HepG2 (cell line): ENCODE data around the gene ARHGAP26. TPM values are rescaled to one million over a fixed set of nuclear protein-coding genes. Genes with fewer than 3 reads are reported as not detected.

Experiments
- ATAC-seq: fragments of 200-7000 bp; cut with Tn5 transposase; 3 replicates; pipeline ENCODE4 v1.9.1; 2020; ENCODE audit warnings: mild to moderate bottlenecking, moderate library complexity
- BruUV-seq: library from RNA; stranded (reverse); fragments of 400-500 nt; replicated peaks from 2 replicates; lab custom pipeline; 2021; lab: Mats Ljungman, UMichigan
- CTCF ChIA-PET: fragments of 300-600 bp; formaldehyde crosslinking; extraction: SDS; loops from one replicate; lab custom pipeline; 2021; ENCODE audit warnings: low total read pairs, inconsistent platforms, low intra/inter-chr PET ratio; lab: Yijun Ruan, JAX
- POLR2A ChIA-PET: fragments of 350-600 bp; sonication (Branson Sonifier 250); formaldehyde crosslinking; loops from one replicate; lab custom pipeline; 2020; ENCODE audit warnings: antibody characterized with exemption, inconsistent platforms; lab: Yijun Ruan, JAX
- DNase-seq: peaks from one replicate; pipeline ENCODE4 v3.0.0-alpha.2; 2015; ENCODE audit warnings: low spot score
- FAIRE-seq: peaks from 3 replicates; lab custom pipeline; 2011; peaks lifted over from hg19 to GRCh38; lab: Jason Lieb, UNC
- H2AFZ ChIP-seq: one replicate; pipeline ENCODE4 v1.6.1; 2011; ENCODE audit warnings: low read length, inconsistent platforms
- H3K27ac ChIP-seq: fragments of 300-600 bp; 3 replicates; pipeline ENCODE4 v1.8.0; 2011; ENCODE audit warnings: mixed run types, mild to moderate bottlenecking, mixed read lengths, low read length, inconsistent platforms; ENCODE audit not compliant: insufficient read depth; ENCODE audit errors: extremely low read length
- H3K27me3 ChIP-seq, 2 experiments: fragments of 200-600 bp in 1 of 2; 2 replicates in 1 of 2; 3 replicates in 1 of 2; pipeline versions ENCODE4 v1.6.0 to v1.8.0; 2011; ENCODE audit warnings: low read length in 2 of 2, mild to moderate bottlenecking in 2 of 2, moderate library complexity in 2 of 2, inconsistent platforms in 1 of 2; ENCODE audit not compliant: insufficient read depth in 2 of 2, control insufficient read depth in 1 of 2
- H3K36me3 ChIP-seq, 2 experiments: fragments of 200-600 bp in 1 of 2; replicated peaks in 1 of 2; 2 replicates in 1 of 2; 3 replicates in 1 of 2; pipeline versions ENCODE4 v1.5.1 to v1.8.0; 2011; ENCODE audit warnings: low read length in 2 of 2, inconsistent platforms in 1 of 2; ENCODE audit not compliant: insufficient read depth in 2 of 2, control insufficient read depth in 1 of 2
- H3K4me1 ChIP-seq: 2 replicates; pipeline ENCODE4 v1.5.1; 2012; ENCODE audit warnings: low read length, inconsistent platforms; ENCODE audit not compliant: insufficient read depth
- H3K4me2 ChIP-seq: 2 replicates; pipeline ENCODE4 v1.6.0; 2011; ENCODE audit warnings: low read depth, low read length, inconsistent platforms
- H3K4me3 ChIP-seq, 3 experiments: fragments of 200-600 bp in 1 of 3; sonication (generic), shearing (Covaris generic) in 1 of 3; replicated peaks in 1 of 3; 2 replicates each; pipeline ENCODE4 v1.5.1; 2011 to 2016; ENCODE audit warnings: low read length in 3 of 3, inconsistent platforms in 2 of 3, low read depth in 2 of 3, mild to moderate bottlenecking in 2 of 3, control low read depth in 1 of 3, mixed read lengths in 1 of 3; ENCODE audit not compliant: insufficient read depth in 1 of 3
- H3K79me2 ChIP-seq: one replicate; pipeline ENCODE4 v1.6.1; 2011; ENCODE audit warnings: low read length, inconsistent platforms; ENCODE audit not compliant: insufficient read depth
- H3K9ac ChIP-seq: 2 replicates; pipeline ENCODE4 v1.6.0; 2011; ENCODE audit warnings: mild to moderate bottlenecking, low read depth, low read length, inconsistent platforms; ENCODE audit not compliant: insufficient read depth
- H3K9me3 ChIP-seq: 2 replicates; pipeline ENCODE4 v1.5.1; 2012; ENCODE audit warnings: mild to moderate bottlenecking, low read length
- H4K20me1 ChIP-seq: 2 replicates; pipeline ENCODE4 v1.6.0; 2011; ENCODE audit warnings: inconsistent platforms, mild to moderate bottlenecking, low read length, moderate library complexity; ENCODE audit not compliant: insufficient read depth
- CENPX ChIP-seq: sonication (generic); formaldehyde crosslinking; IDR thresholded peaks from 2 replicates; pipeline ENCODE4 v1.9.0; 2021; ENCODE audit warnings: mild to moderate bottlenecking, missing genetic modification reagents, moderate library complexity
- GPN1 ChIP-seq: sonication (generic); formaldehyde crosslinking; IDR thresholded peaks from 2 replicates; pipeline ENCODE4 v1.5.1; 2020; ENCODE audit warnings: missing genetic modification reagents, borderline replicate concordance
- HCFC1 ChIP-seq: fragments of 150-350 bp; IDR thresholded peaks from 2 replicates; pipeline ENCODE4 v1.6.1; 2014; ENCODE audit warnings: low read depth, low read length
- KDM3A ChIP-seq: IDR thresholded peaks from 2 replicates; pipeline ENCODE4 v1.6.1; 2018; ENCODE audit warnings: low read depth, missing compliant biosample characterization
- MTF2 ChIP-seq: sonication (generic); formaldehyde crosslinking; IDR thresholded peaks from 2 replicates; pipeline ENCODE4 v1.5.0; 2020; ENCODE audit warnings: missing genetic modification reagents, borderline replicate concordance
- NFATC3 ChIP-seq: sonication (generic); formaldehyde crosslinking; IDR thresholded peaks from 2 replicates; pipeline ENCODE4 v1.5.1; 2020; ENCODE audit warnings: mild to moderate bottlenecking, missing genetic modification reagents
- NKX3-1 ChIP-seq: sonication (generic); formaldehyde crosslinking; IDR thresholded peaks from 2 replicates; pipeline ENCODE4 v1.5.0; 2020; ENCODE audit warnings: missing genetic modification reagents
- PITX1 ChIP-seq: sonication (generic); formaldehyde crosslinking; IDR thresholded peaks from 2 replicates; pipeline ENCODE4 v1.5.1; 2020; ENCODE audit warnings: mild to moderate bottlenecking, missing genetic modification reagents
- TBX2 ChIP-seq: sonication (generic); formaldehyde crosslinking; IDR thresholded peaks from 2 replicates; pipeline ENCODE4 v1.5.0; 2020; ENCODE audit warnings: missing genetic modification reagents, mild to moderate bottlenecking, borderline replicate concordance
- TP53 ChIP-seq: sonication (generic); formaldehyde crosslinking; conservative IDR thresholded peaks from 2 replicates; pipeline ENCODE4 v1.4.0; 2020; ENCODE audit warnings: missing genetic modification reagents
- TSC22D2 ChIP-seq: sonication (generic); formaldehyde crosslinking; IDR thresholded peaks from 2 replicates; pipeline ENCODE4 v1.5.1; 2020; ENCODE audit warnings: missing genetic modification reagents, mild to moderate bottlenecking, borderline replicate concordance
- ZNF557 ChIP-seq: sonication (generic); formaldehyde crosslinking; IDR thresholded peaks from 2 replicates; pipeline ENCODE4 v1.4.0; 2020; ENCODE audit warnings: missing genetic modification reagents
- ZNF558 ChIP-seq: sonication (generic); formaldehyde crosslinking; IDR thresholded peaks from 2 replicates; pipeline ENCODE4 v1.9.0; 2022; ENCODE audit warnings: mild to moderate bottlenecking, missing genetic modification reagents, borderline replicate concordance
- ZNF567 ChIP-seq: sonication (generic); formaldehyde crosslinking; IDR thresholded peaks from 2 replicates; pipeline ENCODE4 v1.8.1; 2023; ENCODE audit warnings: mild to moderate bottlenecking, missing genetic modification reagents, borderline replicate concordance
- WGBS: methylation state at CpG from one replicate; pipeline ENCODE4 v1.1.6; 2017; ENCODE audit warnings: low lambda C conversion rate; 5-methylcytosine and 5-hydroxymethylcytosine counted together
- in situ Hi-C: cut with HindIII; loops from 2 replicates; pipeline ENCODE4 v1.10.0; 2017; ENCODE audit warnings: low pct_unique_long_range_greater_than_20kb; ENCODE audit not compliant: extremely low pct_ligation_motif_present
- intact Hi-C: fragments of 100-400 bp; cut with micrococcal nuclease; formaldehyde crosslinking; loops from one replicate; pipeline ENCODE4 v1.10.0; 2022; ENCODE audit not compliant: unreplicated experiment
- polyA plus RNA-seq, 8 experiments: library from polyadenylated mRNA; depleted of rRNA in 3 of 8; stranded (reverse) in 7 of 8; unstranded in 1 of 8; fragments of >200 nt; fragmentation: Illumina TruSeq in 4 of 8; extraction: Trizol in 4 of 8; gene quantifications; 2 replicates each; pipeline versions ENCODE4 v1.2.1 to v1.2.3, GENCODE V29; 2011 to 2016; ENCODE audit warnings: low read depth in 4 of 8, missing spikeins in 1 of 8, mixed read lengths in 1 of 8; ENCODE audit not compliant: insufficient read depth in 1 of 8
- total RNA-seq, 5 experiments: library from RNA; depleted of rRNA; stranded (reverse); fragments of >200 nt; fragmentation: Illumina TruSeq; extraction: Trizol; gene quantifications; 2 replicates each; pipeline ENCODE4 v1.2.3, GENCODE V29; 2016; ENCODE audit warnings: low read depth in 1 of 5
- TF ChIP-seq, protein P1 (sequence below): IDR thresholded peaks from 2 replicates; pipeline ENCODE4 v1.6.1; 2016; ENCODE audit warnings: control low read depth
- TF ChIP-seq, protein P2 (sequence below): sonication (generic); formaldehyde crosslinking; IDR thresholded peaks from 2 replicates; pipeline ENCODE4 v1.5.0; 2020; ENCODE audit warnings: mild to moderate bottlenecking, missing genetic modification reagents
- TF ChIP-seq, protein P3 (sequence below): sonication (generic); formaldehyde crosslinking; conservative IDR thresholded peaks from 2 replicates; pipeline ENCODE4 v1.8.0; 2022; ENCODE audit warnings: mild to moderate bottlenecking, moderate library complexity, missing genetic modification reagents
- TF ChIP-seq, protein P4 (sequence below), 2 experiments: IDR thresholded peaks; 2 replicates each; pipeline ENCODE4 v1.6.1; 2011 to 2012; ENCODE audit warnings: low read length in 2 of 2, borderline replicate concordance in 1 of 2, low read depth in 1 of 2, mild to moderate bottlenecking in 1 of 2, moderate library complexity in 1 of 2

The ARHGAP26 gene
- total and polyA plus RNA-seq, 2 of the 13 experiments (the other 11 are each of a cell fraction or from before 2014, with no cell fraction given): 9.6 to 18.2 TPM

DNA sequence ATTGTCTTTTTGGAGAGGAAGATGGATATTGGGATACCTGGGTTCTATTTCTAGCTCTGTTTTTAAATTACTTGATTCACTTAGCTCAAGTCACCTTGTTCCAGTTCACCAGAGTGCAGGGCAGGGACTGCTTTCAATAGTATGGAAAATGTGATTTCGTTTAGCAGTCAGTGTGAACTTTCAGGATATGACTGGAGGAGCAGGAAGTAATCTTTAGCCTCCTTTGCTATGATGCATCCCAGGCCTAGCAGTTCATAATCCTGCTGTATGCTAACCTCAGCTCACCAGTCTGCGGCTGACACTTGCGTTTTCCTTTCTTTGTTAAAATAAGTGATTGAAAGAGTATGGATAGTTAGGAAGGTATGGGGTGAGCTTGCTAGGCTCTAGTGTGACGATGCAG, 169.7 kb downstream of the ARHGAP26 start:
- ATAC-seq (no peak), DNase-seq (no peak), FAIRE-seq (no peak)
- intact Hi-C loops: no loop called here
- no peaks in the 10 kb centered on the region for H3K79me2 ChIP-seq
- H2AFZ ChIP-seq: no peak overlapping the region
- 91% methylated on average over 4 of the region's 4 CpGs for WGBS
- H3K9me3 ChIP-seq: no peaks in the 10 kb centered on the region
- no peak overlapping the region for H3K9ac ChIP-seq
- BruUV-seq: no TSS peak
- no peak overlapping the region for H3K27ac ChIP-seq
- no peak overlapping the region for H3K4me3 ChIP-seq
- ChIA-PET CTCF (no interaction called here), POLR2A (no interaction called here)
- H3K27me3 ChIP-seq: no peaks in the 10 kb centered on the region
- H3K4me1 ChIP-seq: no peaks in the 10 kb centered on the region
- H3K4me2 ChIP-seq: no peak overlapping the region
- in situ Hi-C loops: no loop called here
- no peaks in the 10 kb centered on the region for H3K36me3 ChIP-seq
- H4K20me1 ChIP-seq: no peaks in the 10 kb centered on the region
- no peak for TF ChIP-seq NFATC3 (CRISPR knock-in tag)
- TF ChIP-seq, protein P1, sequence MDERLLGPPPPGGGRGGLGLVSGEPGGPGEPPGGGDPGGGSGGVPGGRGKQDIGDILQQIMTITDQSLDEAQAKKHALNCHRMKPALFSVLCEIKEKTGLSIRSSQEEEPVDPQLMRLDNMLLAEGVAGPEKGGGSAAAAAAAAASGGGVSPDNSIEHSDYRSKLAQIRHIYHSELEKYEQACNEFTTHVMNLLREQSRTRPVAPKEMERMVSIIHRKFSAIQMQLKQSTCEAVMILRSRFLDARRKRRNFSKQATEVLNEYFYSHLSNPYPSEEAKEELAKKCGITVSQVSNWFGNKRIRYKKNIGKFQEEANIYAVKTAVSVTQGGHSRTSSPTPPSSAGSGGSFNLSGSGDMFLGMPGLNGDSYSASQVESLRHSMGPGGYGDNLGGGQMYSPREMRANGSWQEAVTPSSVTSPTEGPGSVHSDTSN (CRISPR knock-in tag): no peak
- TF ChIP-seq, protein P2, sequence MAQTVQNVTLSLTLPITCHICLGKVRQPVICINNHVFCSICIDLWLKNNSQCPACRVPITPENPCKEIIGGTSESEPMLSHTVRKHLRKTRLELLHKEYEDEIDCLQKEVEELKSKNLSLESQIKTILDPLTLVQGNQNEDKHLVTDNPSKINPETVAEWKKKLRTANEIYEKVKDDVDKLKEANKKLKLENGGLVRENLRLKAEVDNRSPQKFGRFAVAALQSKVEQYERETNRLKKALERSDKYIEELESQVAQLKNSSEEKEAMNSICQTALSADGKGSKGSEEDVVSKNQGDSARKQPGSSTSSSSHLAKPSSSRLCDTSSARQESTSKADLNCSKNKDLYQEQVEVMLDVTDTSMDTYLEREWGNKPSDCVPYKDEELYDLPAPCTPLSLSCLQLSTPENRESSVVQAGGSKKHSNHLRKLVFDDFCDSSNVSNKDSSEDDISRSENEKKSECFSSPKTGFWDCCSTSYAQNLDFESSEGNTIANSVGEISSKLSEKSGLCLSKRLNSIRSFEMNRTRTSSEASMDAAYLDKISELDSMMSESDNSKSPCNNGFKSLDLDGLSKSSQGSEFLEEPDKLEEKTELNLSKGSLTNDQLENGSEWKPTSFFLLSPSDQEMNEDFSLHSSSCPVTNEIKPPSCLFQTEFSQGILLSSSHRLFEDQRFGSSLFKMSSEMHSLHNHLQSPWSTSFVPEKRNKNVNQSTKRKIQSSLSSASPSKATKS (CRISPR knock-in tag): no peak
- no peak for TF ChIP-seq CENPX (CRISPR knock-in tag)
- no peak for TF ChIP-seq PITX1 (CRISPR knock-in tag)
- TF ChIP-seq TSC22D2 (CRISPR knock-in tag): no peak
- TF ChIP-seq ZNF558: no peak
- TF ChIP-seq NKX3-1 (CRISPR knock-in tag): no peak
- no peak for TF ChIP-seq ZNF557 (CRISPR knock-in tag)
- no peak for TF ChIP-seq ZNF567
- TF ChIP-seq GPN1 (CRISPR knock-in tag): no peak
- TF ChIP-seq, protein P3, sequence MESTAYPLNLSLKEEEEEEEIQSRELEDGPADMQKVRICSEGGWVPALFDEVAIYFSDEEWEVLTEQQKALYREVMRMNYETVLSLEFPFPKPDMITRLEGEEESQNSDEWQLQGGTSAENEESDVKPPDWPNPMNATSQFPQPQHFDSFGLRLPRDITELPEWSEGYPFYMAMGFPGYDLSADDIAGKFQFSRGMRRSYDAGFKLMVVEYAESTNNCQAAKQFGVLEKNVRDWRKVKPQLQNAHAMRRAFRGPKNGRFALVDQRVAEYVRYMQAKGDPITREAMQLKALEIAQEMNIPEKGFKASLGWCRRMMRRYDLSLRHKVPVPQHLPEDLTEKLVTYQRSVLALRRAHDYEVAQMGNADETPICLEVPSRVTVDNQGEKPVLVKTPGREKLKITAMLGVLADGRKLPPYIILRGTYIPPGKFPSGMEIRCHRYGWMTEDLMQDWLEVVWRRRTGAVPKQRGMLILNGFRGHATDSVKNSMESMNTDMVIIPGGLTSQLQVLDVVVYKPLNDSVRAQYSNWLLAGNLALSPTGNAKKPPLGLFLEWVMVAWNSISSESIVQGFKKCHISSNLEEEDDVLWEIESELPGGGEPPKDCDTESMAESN (CRISPR knock-in tag): no peak
- TF ChIP-seq HCFC1: no peak
- TF ChIP-seq KDM3A: no peak
- no peak for TF ChIP-seq MTF2 (CRISPR knock-in tag)
- TF ChIP-seq, protein P4, sequence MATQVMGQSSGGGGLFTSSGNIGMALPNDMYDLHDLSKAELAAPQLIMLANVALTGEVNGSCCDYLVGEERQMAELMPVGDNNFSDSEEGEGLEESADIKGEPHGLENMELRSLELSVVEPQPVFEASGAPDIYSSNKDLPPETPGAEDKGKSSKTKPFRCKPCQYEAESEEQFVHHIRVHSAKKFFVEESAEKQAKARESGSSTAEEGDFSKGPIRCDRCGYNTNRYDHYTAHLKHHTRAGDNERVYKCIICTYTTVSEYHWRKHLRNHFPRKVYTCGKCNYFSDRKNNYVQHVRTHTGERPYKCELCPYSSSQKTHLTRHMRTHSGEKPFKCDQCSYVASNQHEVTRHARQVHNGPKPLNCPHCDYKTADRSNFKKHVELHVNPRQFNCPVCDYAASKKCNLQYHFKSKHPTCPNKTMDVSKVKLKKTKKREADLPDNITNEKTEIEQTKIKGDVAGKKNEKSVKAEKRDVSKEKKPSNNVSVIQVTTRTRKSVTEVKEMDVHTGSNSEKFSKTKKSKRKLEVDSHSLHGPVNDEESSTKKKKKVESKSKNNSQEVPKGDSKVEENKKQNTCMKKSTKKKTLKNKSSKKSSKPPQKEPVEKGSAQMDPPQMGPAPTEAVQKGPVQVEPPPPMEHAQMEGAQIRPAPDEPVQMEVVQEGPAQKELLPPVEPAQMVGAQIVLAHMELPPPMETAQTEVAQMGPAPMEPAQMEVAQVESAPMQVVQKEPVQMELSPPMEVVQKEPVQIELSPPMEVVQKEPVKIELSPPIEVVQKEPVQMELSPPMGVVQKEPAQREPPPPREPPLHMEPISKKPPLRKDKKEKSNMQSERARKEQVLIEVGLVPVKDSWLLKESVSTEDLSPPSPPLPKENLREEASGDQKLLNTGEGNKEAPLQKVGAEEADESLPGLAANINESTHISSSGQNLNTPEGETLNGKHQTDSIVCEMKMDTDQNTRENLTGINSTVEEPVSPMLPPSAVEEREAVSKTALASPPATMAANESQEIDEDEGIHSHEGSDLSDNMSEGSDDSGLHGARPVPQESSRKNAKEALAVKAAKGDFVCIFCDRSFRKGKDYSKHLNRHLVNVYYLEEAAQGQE (IDR thresholded peaks at IDR 0.05; ENCODE audit: borderline replicate concordance in 1 of 2, low read depth in 1 of 2, low read length in 2 of 2): no peak
- no peak for TF ChIP-seq TP53 (CRISPR knock-in tag)
- TF ChIP-seq TBX2 (CRISPR knock-in tag): no peak
